H1 (cell line): Measurements from ENCODE around the gene CROCC2. TPM values are rescaled to one million over a fixed set of nuclear protein-coding genes. Genes with fewer than 3 reads are reported as not detected.
A peak's percentile ranks its signal among the peaks of the same experiment; 100 is the strongest.

ENCODE experiments used
- HDAC6 ChIP-seq: IDR thresholded peaks from one replicate; pipeline ENCODE4 v1.7.1; 2012; ENCODE audit warnings: low read depth, mild to moderate bottlenecking, inconsistent platforms, low read length, moderate library complexity
- MAFK ChIP-seq: IDR thresholded peaks from 2 replicates; pipeline ENCODE4 v1.6.1; 2012; ENCODE audit warnings: low read depth, mild to moderate bottlenecking, improper control_type of control experiment, low read length
- NRF1 ChIP-seq: IDR thresholded peaks from 2 replicates; pipeline ENCODE4 v1.6.1; 2011; ENCODE audit warnings: mild to moderate bottlenecking, low read depth, low read length, improper control_type of control experiment
- POLR2AphosphoS5 ChIP-seq: IDR thresholded peaks from 2 replicates; pipeline ENCODE4 v1.6.1; 2011; ENCODE audit warnings: low read depth, low read length
- RNF2 ChIP-seq: fragments of 200-900, 300-1000 bp; sonication (generic); IDR thresholded peaks from 2 replicates; pipeline ENCODE4 v1.7.1; 2016; ENCODE audit warnings: borderline replicate concordance, low read depth, mild to moderate bottlenecking, antibody characterized with exemption, low read length; ENCODE audit not compliant: poor library complexity, severe bottlenecking; ENCODE audit errors: missing control alignments
- SAP30 ChIP-seq: fragments of 300-600 bp; sonication (generic); IDR thresholded peaks from 2 replicates; pipeline ENCODE4 v1.7.1; 2012; ENCODE audit warnings: low read length, moderate library complexity, mild to moderate bottlenecking, inconsistent platforms; ENCODE audit not compliant: insufficient read depth, insufficient replicate concordance
- SP2 ChIP-seq: IDR thresholded peaks from 2 replicates; pipeline ENCODE4 v1.6.1; 2012; ENCODE audit warnings: mild to moderate bottlenecking, low read length, inconsistent platforms
- SUZ12 ChIP-seq: fragments of 200-600 bp; sonication (generic); IDR thresholded peaks from 2 replicates; pipeline ENCODE4 v1.6.1; 2012; ENCODE audit warnings: mild to moderate bottlenecking, inconsistent platforms, low read length, moderate library complexity, mixed read lengths
- YY1 ChIP-seq: IDR thresholded peaks from 2 replicates; pipeline ENCODE4 v1.6.1; 2011; ENCODE audit warnings: low read depth, mild to moderate bottlenecking, low read length
- polyA plus RNA-seq, 7 experiments: library from polyadenylated mRNA; depleted of rRNA in 3 of 7; stranded (reverse) in 5 of 7; unstranded in 2 of 7; fragments of >200 nt in 5 of 7; fragments of 200-250 nt in 2 of 7; gene quantifications; 1 replicate in 5 of 7; 2 replicates in 1 of 7; 4 replicates in 1 of 7; pipeline versions ENCODE4 v1.2.1 to v1.2.3, GENCODE V29; 2011 to 2013; ENCODE audit warnings: missing spikeins in 2 of 7, mixed read lengths in 2 of 7
- total RNA-seq: library from RNA; stranded (reverse); fragmentation: NEBNext Ultra II Directional; extraction: Animal tissue kit (Norgen Biotek cat#: 25700); gene quantifications from 2 replicates; pipeline ENCODE4 v1.2.1, GENCODE V29; 2021
- TF ChIP-seq, protein P1 (sequence below): IDR thresholded peaks from 2 replicates; pipeline ENCODE4 v1.6.1; 2012; ENCODE audit warnings: inconsistent platforms
- TF ChIP-seq, protein P2 (sequence below): IDR thresholded peaks from 2 replicates; pipeline ENCODE4 v1.6.1; 2011; ENCODE audit warnings: low read length, improper control_type of control experiment

The CROCC2 gene
- total and polyA plus RNA-seq, 2 of the 8 experiments (the other 6 are each of a cell fraction or from before 2014, with no cell fraction given), result not detected

DNA sequence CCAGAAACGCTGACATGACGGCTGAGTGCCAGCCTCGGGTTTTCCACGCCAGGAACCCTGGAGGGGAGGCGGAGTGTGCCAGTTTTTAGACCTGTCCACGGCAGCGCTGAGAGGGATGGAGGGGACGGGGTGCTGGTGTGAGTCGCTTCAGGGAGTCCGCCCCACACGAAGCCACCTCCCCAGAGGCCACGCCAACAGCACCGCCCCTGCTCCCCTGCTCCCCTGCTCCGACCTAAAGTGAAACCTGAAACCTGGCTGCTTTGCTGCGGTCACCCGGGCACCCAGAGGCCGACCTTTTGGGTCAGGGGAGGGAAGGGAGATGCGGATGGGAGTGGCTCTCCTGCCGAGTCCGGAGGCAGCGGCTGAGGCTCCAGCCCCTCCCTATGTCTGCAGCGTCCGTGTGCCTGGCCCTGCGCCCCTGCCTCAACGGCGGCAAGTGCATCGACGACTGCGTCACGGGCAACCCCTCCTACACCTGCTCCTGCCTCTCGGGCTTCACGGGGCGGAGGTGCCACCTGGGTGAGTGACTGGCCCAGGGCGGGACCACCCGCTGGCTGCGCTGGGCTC is 130.3 kb downstream of the CROCC2 start (continued):
- peak; percentile 27; the same call in 1 of the 2 replicates for TF ChIP-seq SUZ12
- TF ChIP-seq SP2, result no peak
- TF ChIP-seq NRF1, result no peak
- TF ChIP-seq POLR2AphosphoS5, result no peak
- TF ChIP-seq HDAC6, result no peak
- TF ChIP-seq YY1, result no peak
- TF ChIP-seq MAFK, result no peak
- TF ChIP-seq, protein P1, sequence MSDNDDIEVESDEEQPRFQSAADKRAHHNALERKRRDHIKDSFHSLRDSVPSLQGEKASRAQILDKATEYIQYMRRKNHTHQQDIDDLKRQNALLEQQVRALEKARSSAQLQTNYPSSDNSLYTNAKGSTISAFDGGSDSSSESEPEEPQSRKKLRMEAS, result peak; percentile 56; the same call in 1 of the 2 replicates
- peak; percentile 24 for TF ChIP-seq RNF2
- TF ChIP-seq, protein P2, sequence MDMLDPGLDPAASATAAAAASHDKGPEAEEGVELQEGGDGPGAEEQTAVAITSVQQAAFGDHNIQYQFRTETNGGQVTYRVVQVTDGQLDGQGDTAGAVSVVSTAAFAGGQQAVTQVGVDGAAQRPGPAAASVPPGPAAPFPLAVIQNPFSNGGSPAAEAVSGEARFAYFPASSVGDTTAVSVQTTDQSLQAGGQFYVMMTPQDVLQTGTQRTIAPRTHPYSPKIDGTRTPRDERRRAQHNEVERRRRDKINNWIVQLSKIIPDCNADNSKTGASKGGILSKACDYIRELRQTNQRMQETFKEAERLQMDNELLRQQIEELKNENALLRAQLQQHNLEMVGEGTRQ, result no peak
- peak; percentile 36 for TF ChIP-seq SAP30
